ENCODE measurements around the gene SIGLEC1. TPM values are rescaled to one million over a fixed set of nuclear protein-coding genes. Genes with fewer than 3 reads are reported as not detected.

The SIGLEC1 gene
- total and polyA plus RNA-seq, 2 donors (not counting 3 experiments of a cell fraction or from before 2014, with no cell fraction given): not detected

DNA sequence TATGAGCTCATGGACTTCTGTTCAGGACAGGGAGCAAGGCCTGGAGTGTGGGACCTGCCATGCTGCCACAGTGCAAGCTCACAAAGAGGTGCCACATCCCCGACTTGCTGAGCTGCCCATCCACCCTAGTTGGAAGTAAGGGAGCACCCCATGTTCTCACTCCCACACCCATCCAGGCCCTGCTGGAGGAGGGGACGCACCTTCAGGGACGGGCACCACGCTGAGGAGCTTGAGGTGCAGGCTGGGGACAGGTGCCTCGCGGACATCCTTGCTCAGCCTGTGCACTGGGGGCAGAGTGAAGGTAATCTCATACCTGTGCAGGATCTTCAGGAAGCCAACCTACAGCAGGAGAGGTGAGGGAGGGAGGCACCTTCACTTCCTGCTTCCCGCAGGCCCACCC lies 42.9 kb upstream of the SIGLEC1 start:
- Histone ChIP-seq H3K27ac (ENCODE audit: insufficient read depth, low read depth, low read length) (no peak overlapping the region), H3K9me1 (replicated peaks; ENCODE audit: control insufficient read depth, extremely low read depth, insufficient read depth, low read length) (no peaks in the 10 kb centered on the region), H3K36me3 (ENCODE audit: control insufficient read depth in 2 of 2, extremely low read depth in 1 of 2, insufficient read depth in 2 of 2, low read length in 2 of 2) (peaks cover 0 to 12% of the 10 kb centered on the region in 2 experiments), H3K4me2 (ENCODE audit: insufficient read depth, low read length) (no peak overlapping the region), H3K27me3 (ENCODE audit: control insufficient read depth in 2 of 2, insufficient read depth in 2 of 2, low read length in 2 of 2) (no peaks in the 10 kb centered on the region), H3K4me1 (ENCODE audit: control insufficient read depth, extremely low read depth, insufficient read depth, low read length) (no peaks in the 10 kb centered on the region), H3K9me3 (replicated peaks; ENCODE audit: control insufficient read depth, insufficient read depth, low read length) (no peaks in the 10 kb centered on the region), H3K9ac (replicated peaks; ENCODE audit: extremely low read depth, insufficient read depth, low read length) (no peak overlapping the region), H4K20me1 (replicated peaks; ENCODE audit: control insufficient read depth, extremely low read depth, insufficient read depth, low read length) (no peaks in the 10 kb centered on the region), H2AFZ (ENCODE audit: low read depth, low read length) (no peak overlapping the region), H3K4me3 (replicated peaks in 1 of 3; ENCODE audit: insufficient read depth in 1 of 3, low read depth in 1 of 3, low read length in 3 of 3) (no peak overlapping the region), H3K79me2 (ENCODE audit: control insufficient read depth, insufficient read depth, low read length) (no peaks in the 10 kb centered on the region)
- ChIA-PET CTCF (interaction anchor here (0.6 to 5.7 kb wide), 8 partner anchors 11 to 764 kb away, joined by 4 to 76 read pairs (median 6); partner anchors contain the start of genes ADISSP, CENPB and SPEF1), POLR2A (no interaction called here)
- intact Hi-C loops (cut with micrococcal nuclease): no loop called here
- dilution Hi-C loops (cut with MboI; ENCODE audit: extremely low pct_ligation_motif_present, low sequenced_read_pairs): no loop called here
- DNase-seq (ENCODE audit: low read depth, low spot score): no peak
- no TSS peak for BruUV-seq (replicated peaks)
- no peak for FAIRE-seq
- TF ChIP-seq POLR2AphosphoS5 (IDR thresholded peaks at IDR 0.05; ENCODE audit: insufficient read depth, low read depth, low read length) (no peak), GATA2 (IDR thresholded peaks at IDR 0.05; ENCODE audit: insufficient read depth, insufficient read length, low read depth, low read length) (no peak), POLR2A (IDR thresholded peaks at IDR 0.05; ENCODE audit: low read depth, low read length) (no peak), EZH2 (IDR thresholded peaks at IDR 0.05; ENCODE audit: borderline replicate concordance, low read depth, low read length, severe bottlenecking) (no peak), FOS (IDR thresholded peaks at IDR 0.05; ENCODE audit: borderline replicate concordance, insufficient read depth, low read length) (no peak), MYC (IDR thresholded peaks at IDR 0.05; ENCODE audit: low read depth, low read length) (no peak), JUN (IDR thresholded peaks at IDR 0.05; ENCODE audit: borderline replicate concordance, insufficient read depth, insufficient read length, low read depth) (no peak)
- TF ChIP-seq, protein P1, sequence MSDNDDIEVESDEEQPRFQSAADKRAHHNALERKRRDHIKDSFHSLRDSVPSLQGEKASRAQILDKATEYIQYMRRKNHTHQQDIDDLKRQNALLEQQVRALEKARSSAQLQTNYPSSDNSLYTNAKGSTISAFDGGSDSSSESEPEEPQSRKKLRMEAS (IDR thresholded peaks at IDR 0.05; ENCODE audit: insufficient read depth, insufficient read length): no peak
- TF ChIP-seq, protein P2, sequence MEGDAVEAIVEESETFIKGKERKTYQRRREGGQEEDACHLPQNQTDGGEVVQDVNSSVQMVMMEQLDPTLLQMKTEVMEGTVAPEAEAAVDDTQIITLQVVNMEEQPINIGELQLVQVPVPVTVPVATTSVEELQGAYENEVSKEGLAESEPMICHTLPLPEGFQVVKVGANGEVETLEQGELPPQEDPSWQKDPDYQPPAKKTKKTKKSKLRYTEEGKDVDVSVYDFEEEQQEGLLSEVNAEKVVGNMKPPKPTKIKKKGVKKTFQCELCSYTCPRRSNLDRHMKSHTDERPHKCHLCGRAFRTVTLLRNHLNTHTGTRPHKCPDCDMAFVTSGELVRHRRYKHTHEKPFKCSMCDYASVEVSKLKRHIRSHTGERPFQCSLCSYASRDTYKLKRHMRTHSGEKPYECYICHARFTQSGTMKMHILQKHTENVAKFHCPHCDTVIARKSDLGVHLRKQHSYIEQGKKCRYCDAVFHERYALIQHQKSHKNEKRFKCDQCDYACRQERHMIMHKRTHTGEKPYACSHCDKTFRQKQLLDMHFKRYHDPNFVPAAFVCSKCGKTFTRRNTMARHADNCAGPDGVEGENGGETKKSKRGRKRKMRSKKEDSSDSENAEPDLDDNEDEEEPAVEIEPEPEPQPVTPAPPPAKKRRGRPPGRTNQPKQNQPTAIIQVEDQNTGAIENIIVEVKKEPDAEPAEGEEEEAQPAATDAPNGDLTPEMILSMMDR (IDR thresholded peaks at IDR 0.05; ENCODE audit: extremely low read depth in 1 of 2, insufficient read depth in 1 of 2, low read depth in 1 of 2, low read length in 2 of 2): no peak
